Sigmoid colon (tissue), 7 donors: ENCODE measurements around the gene DMRTC2. TPM values are rescaled to one million over a fixed set of nuclear protein-coding genes. Genes with fewer than 3 reads are reported as not detected.

Source experiments
- DNase-seq: peaks from one replicate; pipeline ENCODE4 v3.0.0-alpha.2; 2019
- H3K27ac ChIP-seq, 4 donors: fragments of 200-600 bp; sonication (generic); one replicate each; pipeline ENCODE4 v1.5.1; 2016 to 2019; ENCODE audit warnings: mild to moderate bottlenecking in 1 of 4
- H3K27me3 ChIP-seq, 3 donors: fragments of 200-600 bp; sonication (generic); one replicate each; pipeline ENCODE4 v1.5.1; 2019; ENCODE audit warnings: mild to moderate bottlenecking in 1 of 3
- H3K36me3 ChIP-seq, 4 donors: fragments of 200-600 bp; sonication (generic); one replicate each; pipeline ENCODE4 v1.5.1; 2016 to 2019
- H3K4me1 ChIP-seq, 4 donors: fragments of 200-600 bp; sonication (generic); one replicate each; pipeline ENCODE4 v1.5.1; 2017 to 2019
- H3K4me3 ChIP-seq, 4 donors: fragments of 200-600 bp; sonication (generic); one replicate each; pipeline ENCODE4 v1.5.1; 2017 to 2019; ENCODE audit warnings: mild to moderate bottlenecking in 2 of 4, moderate library complexity in 1 of 4
- H3K9me3 ChIP-seq, 4 donors: fragments of 200-600 bp in 3 of 4; sonication (generic) in 3 of 4; one replicate each; pipeline versions ENCODE4 v1.5.1 to v1.6.1; 2013 to 2019
- CTCF ChIP-seq, 4 experiments: fragments of 450-650 bp in 3 of 4; fragments of 200-600 bp in 1 of 4; IDR thresholded peaks; one replicate each; pipeline ENCODE4 v1.5.1; 2016 to 2019; ENCODE audit warnings: antibody characterized with exemption in 4 of 4, mild to moderate bottlenecking in 3 of 4, moderate library complexity in 2 of 4
- EP300 ChIP-seq, 4 donors: sonication (generic); formaldehyde crosslinking; IDR thresholded peaks; one replicate each; pipeline ENCODE4 v1.6.1; 2017; ENCODE audit warnings: antibody characterized with exemption in 4 of 4
- POLR2A ChIP-seq, 2 donors: fragments of 450-650 bp; IDR thresholded peaks; one replicate each; pipeline ENCODE4 v1.6.1; 2016; ENCODE audit warnings: antibody characterized with exemption in 2 of 2, mild to moderate bottlenecking in 2 of 2, moderate library complexity in 2 of 2
- POLR2AphosphoS5 ChIP-seq, 4 donors: sonication (generic); formaldehyde crosslinking; IDR thresholded peaks; one replicate each; pipeline ENCODE4 v1.6.1; 2017; ENCODE audit warnings: antibody characterized with exemption in 4 of 4
- WGBS, 2 donors: extraction: QIAGEN DNeasy Blood & Tissue Kit; methylation state at CpG; one replicate each; pipeline ENCODE4 v1.1.7; 2013; 5-methylcytosine and 5-hydroxymethylcytosine counted together
- intact Hi-C: fragments of 100-400 bp; cut with DNase I; formaldehyde crosslinking; loops from one replicate; pipeline ENCODE4 v1.15.1; 2023
- polyA plus RNA-seq, 3 donors: library from polyadenylated mRNA; stranded (reverse); fragments of 200-250 nt; gene quantifications; one replicate each; pipeline ENCODE4 v1.2.3, GENCODE V29; 2013
- total RNA-seq, 4 donors: library from RNA; depleted of rRNA; stranded (reverse); fragments of >200 nt; gene quantifications; one replicate each; pipeline ENCODE4 v1.1.0, GENCODE V29; 2016
- donor health status: healthy with polysubstance abuse.
- donor health status: Bipolar disorder and iron deficiency.
- donor health status: healthy.

The DMRTC2 gene
- total and polyA plus RNA-seq, 7 donors, result not detected

DNA sequence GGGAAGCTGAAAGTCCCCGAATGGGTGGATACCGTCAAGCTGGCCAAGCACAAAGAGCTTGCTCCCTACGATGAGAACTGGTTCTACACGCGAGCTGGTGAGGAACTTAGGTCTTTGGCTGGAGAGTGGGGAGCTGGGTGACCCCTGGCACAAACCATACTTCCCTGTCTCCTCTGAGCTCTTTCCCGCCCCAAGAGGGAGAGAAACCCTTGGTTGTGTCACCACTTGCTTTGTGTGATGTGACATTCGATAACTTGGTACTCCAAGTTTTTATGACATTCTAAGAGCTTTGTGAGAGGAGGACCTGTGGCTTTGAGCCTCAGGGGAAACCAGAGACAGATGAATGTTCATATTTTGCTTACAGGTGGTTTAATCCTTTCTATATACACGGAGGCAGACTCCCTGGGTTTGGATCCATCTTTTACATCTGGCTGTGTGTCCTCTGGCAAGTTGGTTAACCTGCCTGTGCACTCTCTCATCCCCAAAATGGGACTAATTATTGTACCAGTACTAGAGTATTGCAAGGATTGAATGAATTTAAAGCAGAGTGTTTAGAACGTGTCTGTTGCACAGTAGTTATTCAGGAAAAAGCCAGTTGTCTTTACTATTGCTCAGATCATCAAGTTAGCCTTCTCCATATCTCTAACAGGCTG lies 16.4 kb downstream of the DMRTC2 start:
- intact Hi-C loops, result loop anchor here (2.0 kb wide), 1 partner anchor 98 kb away; the partner anchor contains the start of gene RABAC1
- H3K9me3 ChIP-seq, result no peaks in the 10 kb centered on the region
- H3K36me3 ChIP-seq, result peaks cover 9 to 48% (median 29%) of the 10 kb centered on the region in 4 donors
- peak overlapping the region; percentile 84 to 98 (median 89) for H3K4me3 ChIP-seq
- 14 to 31% methylated on average over 9 of the region's 9 CpGs for WGBS, 2 donors
- TF ChIP-seq POLR2A (IDR thresholded peaks at IDR 0.05) (no peak), POLR2AphosphoS5 (IDR thresholded peaks at IDR 0.05) (no peak), CTCF (IDR thresholded peaks at IDR 0.05) (no peak), EP300 (IDR thresholded peaks at IDR 0.05) (no peak)
- H3K27me3 ChIP-seq, result no peaks in the 10 kb centered on the region
- peak overlapping the region; percentile 88 to 97 (median 94) for H3K27ac ChIP-seq
- no peak for DNase-seq
- H3K4me1 ChIP-seq, result peaks cover 0 to 39% (median 33%) of the 10 kb centered on the region in 4 donors

GRCh38 chr19:41861846-41862245 lies 17.0 kb downstream of the DMRTC2 start:
- Histone ChIP-seq H3K27ac (no peak overlapping the region), H3K4me1 (peaks cover 0 to 40% (median 36%) of the 10 kb centered on the region in 4 donors), H3K9me3 (no peaks in the 10 kb centered on the region), H3K27me3 (no peaks in the 10 kb centered on the region), H3K4me3 (peak overlapping the region in 1 of 4 donors; percentile 84), H3K36me3 (peaks cover 15 to 54% (median 32%) of the 10 kb centered on the region in 4 donors)
- TF ChIP-seq POLR2A (IDR thresholded peaks at IDR 0.05) (no peak), POLR2AphosphoS5 (IDR thresholded peaks at IDR 0.05) (no peak), CTCF (IDR thresholded peaks at IDR 0.05) (no peak), EP300 (IDR thresholded peaks at IDR 0.05) (no peak)
- WGBS, 2 donors, result 60 to 80% methylated on average over 9 of the region's 9 CpGs
- intact Hi-C loops, result loop anchor here (2.0 kb wide), 1 partner anchor 97 kb away; the partner anchor contains the start of gene RABAC1
- DNase-seq, result no peak

DNA sequence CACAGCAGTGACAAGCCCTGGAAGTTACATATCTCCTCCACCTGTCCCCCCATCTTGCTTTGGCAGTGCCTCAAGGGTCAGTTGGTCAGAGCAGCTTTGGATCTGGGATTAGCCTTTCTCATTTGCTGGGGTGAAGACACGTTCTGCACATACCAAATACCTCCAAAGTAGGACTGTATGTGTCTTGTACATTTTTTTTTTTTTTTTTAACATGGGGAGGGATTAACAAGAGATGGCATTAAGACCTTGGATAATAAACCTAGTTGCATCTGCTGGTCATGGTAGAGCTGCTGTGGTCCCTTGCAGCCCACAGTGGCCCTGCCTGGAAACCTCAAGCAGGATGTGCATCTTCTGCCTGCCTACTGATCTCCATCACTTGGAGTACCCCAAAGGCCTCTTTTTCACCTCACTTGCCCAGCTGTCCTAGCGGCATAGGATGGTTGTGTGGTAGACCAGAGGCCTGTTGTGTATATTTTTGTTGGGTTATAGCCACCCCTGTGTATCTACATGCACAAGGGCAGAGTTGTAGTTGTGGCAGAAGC lies 17.7 kb downstream of the DMRTC2 start:
- Histone ChIP-seq H3K4me3 (no peak overlapping the region), H3K9me3 (no peaks in the 10 kb centered on the region), H3K36me3 (peaks cover 17 to 60% (median 35%) of the 10 kb centered on the region in 4 donors), H3K4me1 (peaks cover 0 to 40% (median 36%) of the 10 kb centered on the region in 4 donors), H3K27ac (no peak overlapping the region), H3K27me3 (no peaks in the 10 kb centered on the region)
- 54 to 67% methylated on average over 2 of the region's 2 CpGs for WGBS, 2 donors
- no peak for DNase-seq
- intact Hi-C loops, result no loop called here
- no peak for TF ChIP-seq EP300 (IDR thresholded peaks at IDR 0.05)
- no peak for TF ChIP-seq POLR2A (IDR thresholded peaks at IDR 0.05)
- no peak for TF ChIP-seq CTCF (IDR thresholded peaks at IDR 0.05)
- no peak for TF ChIP-seq POLR2AphosphoS5 (IDR thresholded peaks at IDR 0.05)

GRCh38 chr19:41863209-41863931 lies 18.5 kb downstream of the DMRTC2 start:
- no peaks in the 10 kb centered on the region for H3K9me3 ChIP-seq
- no peak for TF ChIP-seq CTCF (IDR thresholded peaks at IDR 0.05)
- no peak for TF ChIP-seq EP300 (IDR thresholded peaks at IDR 0.05)
- no peak for TF ChIP-seq POLR2A (IDR thresholded peaks at IDR 0.05)
- no peak for TF ChIP-seq POLR2AphosphoS5 (IDR thresholded peaks at IDR 0.05)
- no peaks in the 10 kb centered on the region for H3K27me3 ChIP-seq
- H3K27ac ChIP-seq, result no peak overlapping the region
- H3K36me3 ChIP-seq, result peaks cover 17 to 68% (median 35%) of the 10 kb centered on the region in 4 donors
- intact Hi-C loops, result no loop called here
- no peak overlapping the region for H3K4me3 ChIP-seq
- DNase-seq, result no peak
- H3K4me1 ChIP-seq, result peaks cover 0 to 40% (median 36%) of the 10 kb centered on the region in 4 donors
- 79 to 84% methylated on average over 11 of the region's 11 CpGs for WGBS, 2 donors
